ENCODE data around the gene SAPCD2.

GRCh38 chr9:137027369-137028262 is 42.7 kb downstream of the SAPCD2 start, which contains the start of gene ABCA2:
- no peak for TF ChIP-seq EZH2 (IDR thresholded peaks at IDR 0.05; ENCODE audit: borderline replicate concordance, low read length)
- no peak for TF ChIP-seq CTCF (IDR thresholded peaks at IDR 0.05; ENCODE audit: low read length)
